HepG2 (cell line): ENCODE data around the gene CPB1. TPM values are rescaled to one million over a fixed set of nuclear protein-coding genes. Genes with fewer than 3 reads are reported as not detected.

ENCODE experiments used
- ATAC-seq: fragments of 200-7000 bp; cut with Tn5 transposase; 3 replicates; pipeline ENCODE4 v1.9.1; 2020; ENCODE audit warnings: mild to moderate bottlenecking, moderate library complexity
- BruUV-seq: library from RNA; stranded (reverse); fragments of 400-500 nt; replicated peaks from 2 replicates; lab custom pipeline; 2021; lab: Mats Ljungman, UMichigan
- CTCF ChIA-PET: fragments of 300-600 bp; formaldehyde crosslinking; extraction: SDS; loops from one replicate; lab custom pipeline; 2021; ENCODE audit warnings: low total read pairs, inconsistent platforms, low intra/inter-chr PET ratio; lab: Yijun Ruan, JAX
- POLR2A ChIA-PET: fragments of 350-600 bp; sonication (Branson Sonifier 250); formaldehyde crosslinking; loops from one replicate; lab custom pipeline; 2020; ENCODE audit warnings: antibody characterized with exemption, inconsistent platforms; lab: Yijun Ruan, JAX
- DNase-seq: peaks from one replicate; pipeline ENCODE4 v3.0.0-alpha.2; 2015; ENCODE audit warnings: low spot score
- FAIRE-seq: peaks from 3 replicates; lab custom pipeline; 2011; peaks lifted over from hg19 to GRCh38; lab: Jason Lieb, UNC
- H2AFZ ChIP-seq: one replicate; pipeline ENCODE4 v1.6.1; 2011; ENCODE audit warnings: low read length, inconsistent platforms
- H3K27ac ChIP-seq: fragments of 300-600 bp; 3 replicates; pipeline ENCODE4 v1.8.0; 2011; ENCODE audit warnings: mixed run types, mild to moderate bottlenecking, mixed read lengths, low read length, inconsistent platforms; ENCODE audit not compliant: insufficient read depth; ENCODE audit errors: extremely low read length
- H3K27me3 ChIP-seq, 2 experiments: fragments of 200-600 bp in 1 of 2; 2 replicates in 1 of 2; 3 replicates in 1 of 2; pipeline versions ENCODE4 v1.6.0 to v1.8.0; 2011; ENCODE audit warnings: low read length in 2 of 2, mild to moderate bottlenecking in 2 of 2, moderate library complexity in 2 of 2, inconsistent platforms in 1 of 2; ENCODE audit not compliant: insufficient read depth in 2 of 2, control insufficient read depth in 1 of 2
- H3K36me3 ChIP-seq, 2 experiments: fragments of 200-600 bp in 1 of 2; replicated peaks in 1 of 2; 2 replicates in 1 of 2; 3 replicates in 1 of 2; pipeline versions ENCODE4 v1.5.1 to v1.8.0; 2011; ENCODE audit warnings: low read length in 2 of 2, inconsistent platforms in 1 of 2; ENCODE audit not compliant: insufficient read depth in 2 of 2, control insufficient read depth in 1 of 2
- H3K4me1 ChIP-seq: 2 replicates; pipeline ENCODE4 v1.5.1; 2012; ENCODE audit warnings: low read length, inconsistent platforms; ENCODE audit not compliant: insufficient read depth
- H3K4me2 ChIP-seq: 2 replicates; pipeline ENCODE4 v1.6.0; 2011; ENCODE audit warnings: low read depth, low read length, inconsistent platforms
- H3K4me3 ChIP-seq, 3 experiments: fragments of 200-600 bp in 1 of 3; sonication (generic), shearing (Covaris generic) in 1 of 3; replicated peaks in 1 of 3; 2 replicates each; pipeline ENCODE4 v1.5.1; 2011 to 2016; ENCODE audit warnings: low read length in 3 of 3, inconsistent platforms in 2 of 3, low read depth in 2 of 3, mild to moderate bottlenecking in 2 of 3, control low read depth in 1 of 3, mixed read lengths in 1 of 3; ENCODE audit not compliant: insufficient read depth in 1 of 3
- H3K79me2 ChIP-seq: one replicate; pipeline ENCODE4 v1.6.1; 2011; ENCODE audit warnings: low read length, inconsistent platforms; ENCODE audit not compliant: insufficient read depth
- H3K9ac ChIP-seq: 2 replicates; pipeline ENCODE4 v1.6.0; 2011; ENCODE audit warnings: mild to moderate bottlenecking, low read depth, low read length, inconsistent platforms; ENCODE audit not compliant: insufficient read depth
- H3K9me3 ChIP-seq: 2 replicates; pipeline ENCODE4 v1.5.1; 2012; ENCODE audit warnings: mild to moderate bottlenecking, low read length
- H4K20me1 ChIP-seq: 2 replicates; pipeline ENCODE4 v1.6.0; 2011; ENCODE audit warnings: inconsistent platforms, mild to moderate bottlenecking, low read length, moderate library complexity; ENCODE audit not compliant: insufficient read depth
- EEA1 ChIP-seq: sonication (generic); formaldehyde crosslinking; IDR thresholded peaks from 2 replicates; pipeline ENCODE4 v1.5.1; 2020; ENCODE audit warnings: mild to moderate bottlenecking, missing genetic modification reagents, borderline replicate concordance
- RARG ChIP-seq: sonication (generic); formaldehyde crosslinking; IDR thresholded peaks from 2 replicates; pipeline ENCODE4 v1.4.0; 2020; ENCODE audit warnings: low read depth, mild to moderate bottlenecking, missing genetic modification reagents
- TFE3 ChIP-seq: IDR thresholded peaks from 2 replicates; pipeline ENCODE4 v1.6.1; 2016
- ZNF10 ChIP-seq: sonication (generic); formaldehyde crosslinking; IDR thresholded peaks from 2 replicates; pipeline ENCODE4 v1.4.0; 2020; ENCODE audit warnings: mild to moderate bottlenecking, low read depth, missing genetic modification reagents, borderline replicate concordance
- ZSCAN9 ChIP-seq: IDR thresholded peaks from 2 replicates; pipeline ENCODE4 v1.6.1; 2016; ENCODE audit warnings: borderline replicate concordance
- WGBS: methylation state at CpG from one replicate; pipeline ENCODE4 v1.1.6; 2017; ENCODE audit warnings: low lambda C conversion rate; 5-methylcytosine and 5-hydroxymethylcytosine counted together
- in situ Hi-C: cut with HindIII; loops from 2 replicates; pipeline ENCODE4 v1.10.0; 2017; ENCODE audit warnings: low pct_unique_long_range_greater_than_20kb; ENCODE audit not compliant: extremely low pct_ligation_motif_present
- intact Hi-C: fragments of 100-400 bp; cut with micrococcal nuclease; formaldehyde crosslinking; loops from one replicate; pipeline ENCODE4 v1.10.0; 2022; ENCODE audit not compliant: unreplicated experiment
- polyA plus RNA-seq, 8 experiments: library from polyadenylated mRNA; depleted of rRNA in 3 of 8; stranded (reverse) in 7 of 8; unstranded in 1 of 8; fragments of >200 nt; fragmentation: Illumina TruSeq in 4 of 8; extraction: Trizol in 4 of 8; gene quantifications; 2 replicates each; pipeline versions ENCODE4 v1.2.1 to v1.2.3, GENCODE V29; 2011 to 2016; ENCODE audit warnings: low read depth in 4 of 8, missing spikeins in 1 of 8, mixed read lengths in 1 of 8; ENCODE audit not compliant: insufficient read depth in 1 of 8
- total RNA-seq, 5 experiments: library from RNA; depleted of rRNA; stranded (reverse); fragments of >200 nt; fragmentation: Illumina TruSeq; extraction: Trizol; gene quantifications; 2 replicates each; pipeline ENCODE4 v1.2.3, GENCODE V29; 2016; ENCODE audit warnings: low read depth in 1 of 5
- TF ChIP-seq, protein P1 (sequence below), 2 experiments: sonication (generic) in 1 of 2; formaldehyde crosslinking in 1 of 2; IDR thresholded peaks; 2 replicates each; pipeline versions ENCODE4 v1.4.0 to v1.6.1; 2016 to 2020; ENCODE audit warnings: borderline replicate concordance in 1 of 2, low read depth in 1 of 2, mild to moderate bottlenecking in 1 of 2, missing genetic modification reagents in 1 of 2

CPB1 gene
- total and polyA plus RNA-seq, 2 of the 13 experiments (the other 11 are each of a cell fraction or from before 2014, with no cell fraction given), result not detected

DNA sequence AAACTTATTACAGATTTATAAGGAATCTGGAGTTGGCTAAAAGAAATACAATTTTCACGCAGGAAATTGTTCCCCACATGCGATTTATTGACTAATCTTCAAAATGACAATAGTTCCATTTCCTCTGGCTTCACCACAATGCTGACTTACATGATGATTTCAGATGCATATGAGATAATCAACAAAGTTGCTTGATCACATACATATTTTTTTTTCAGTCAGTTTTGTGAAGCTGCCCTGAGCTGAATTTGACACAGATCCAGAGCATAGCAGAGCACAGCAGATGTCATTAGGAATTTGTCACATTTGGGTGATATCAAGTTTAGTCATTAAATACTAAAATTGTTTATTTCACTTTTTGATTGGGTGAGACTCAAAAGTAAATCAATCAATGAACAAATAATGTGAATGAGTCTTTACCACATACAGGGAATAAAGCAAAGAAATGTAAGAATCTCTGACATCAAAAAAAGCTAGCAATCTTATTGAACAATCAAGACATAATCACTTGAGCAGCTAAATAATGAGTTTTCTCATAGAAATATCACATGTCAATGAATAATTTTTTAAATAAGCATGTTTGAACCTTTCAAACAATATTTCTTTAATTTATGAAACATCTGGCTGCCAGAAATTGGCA is 18.3 kb downstream of the CPB1 start (continued):
- TF ChIP-seq, protein P1, sequence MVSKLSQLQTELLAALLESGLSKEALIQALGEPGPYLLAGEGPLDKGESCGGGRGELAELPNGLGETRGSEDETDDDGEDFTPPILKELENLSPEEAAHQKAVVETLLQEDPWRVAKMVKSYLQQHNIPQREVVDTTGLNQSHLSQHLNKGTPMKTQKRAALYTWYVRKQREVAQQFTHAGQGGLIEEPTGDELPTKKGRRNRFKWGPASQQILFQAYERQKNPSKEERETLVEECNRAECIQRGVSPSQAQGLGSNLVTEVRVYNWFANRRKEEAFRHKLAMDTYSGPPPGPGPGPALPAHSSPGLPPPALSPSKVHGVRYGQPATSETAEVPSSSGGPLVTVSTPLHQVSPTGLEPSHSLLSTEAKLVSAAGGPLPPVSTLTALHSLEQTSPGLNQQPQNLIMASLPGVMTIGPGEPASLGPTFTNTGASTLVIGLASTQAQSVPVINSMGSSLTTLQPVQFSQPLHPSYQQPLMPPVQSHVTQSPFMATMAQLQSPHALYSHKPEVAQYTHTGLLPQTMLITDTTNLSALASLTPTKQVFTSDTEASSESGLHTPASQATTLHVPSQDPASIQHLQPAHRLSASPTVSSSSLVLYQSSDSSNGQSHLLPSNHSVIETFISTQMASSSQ (IDR thresholded peaks at IDR 0.05; ENCODE audit: low read depth), result no peak
- TF ChIP-seq, protein P1 (CRISPR knock-in tag; IDR thresholded peaks at IDR 0.05; ENCODE audit: borderline replicate concordance), result no peak
- TF ChIP-seq ZSCAN9 (CRISPR knock-in tag) (no peak), RARG (no peak), TFE3 (CRISPR knock-in tag) (no peak)

DNA sequence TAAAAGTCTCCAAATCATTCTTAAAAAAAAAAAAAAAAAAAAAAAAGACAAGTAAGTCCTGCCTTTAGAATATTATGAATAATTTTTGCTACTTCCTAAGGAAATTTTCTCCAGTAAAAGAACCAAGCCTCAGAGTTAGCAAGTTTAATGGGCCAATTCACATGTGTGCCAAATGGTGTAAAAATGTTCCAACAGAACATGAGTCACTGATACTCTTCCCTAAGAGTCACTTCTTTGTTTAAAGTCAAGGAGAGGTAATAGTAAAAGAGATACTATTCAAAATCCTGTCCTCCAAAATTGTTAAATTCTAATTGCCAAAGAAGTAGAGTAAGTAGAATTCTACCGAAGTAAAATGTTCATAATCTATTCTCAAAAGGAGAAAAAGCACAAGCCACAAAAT is 19.7 kb downstream of the CPB1 start:
- no peaks in the 10 kb centered on the region for H3K27me3 ChIP-seq
- H4K20me1 ChIP-seq, result no peaks in the 10 kb centered on the region
- no peak overlapping the region for H3K27ac ChIP-seq
- H3K4me1 ChIP-seq, result no peaks in the 10 kb centered on the region
- ChIA-PET POLR2A (no interaction called here), CTCF (no interaction called here)
- no peak overlapping the region for H2AFZ ChIP-seq
- H3K9ac ChIP-seq, result no peak overlapping the region
- TF ChIP-seq EEA1 (CRISPR knock-in tag) (no peak), ZNF10 (CRISPR knock-in tag) (no peak)
- in situ Hi-C loops (no loop called here), intact Hi-C loops (no loop called here)
- H3K9me3 ChIP-seq, result no peaks in the 10 kb centered on the region
- no peaks in the 10 kb centered on the region for H3K36me3 ChIP-seq
- no peak for FAIRE-seq
- H3K4me2 ChIP-seq, result no peak overlapping the region
- no peaks in the 10 kb centered on the region for H3K79me2 ChIP-seq
- no TSS peak for BruUV-seq
- no peak for ATAC-seq
- no peak for DNase-seq
- WGBS, result 0% methylated on average over 1 of the region's 1 CpG
- no peak overlapping the region for H3K4me3 ChIP-seq
